Hematopoietic multipotent progenitor cell treated with erythropoietin and hydrocortisone succinate and interleukin-3 and kit ligand, for 6 days (in vitro differentiated cells): ENCODE data around the gene MYZAP.
A peak's percentile ranks its signal among the peaks of the same experiment; 100 is the strongest.

Experiments used
- DNase-seq: peaks from one replicate; pipeline ENCODE4 v3.0.0-alpha.2; 2015

Gene MYZAP

GRCh38 chr15:57631386-57632110 is 39.8 kb downstream of the MYZAP start:
- DNase-seq: no peak

GRCh38 chr15:57634290-57634689 is 42.6 kb downstream of the MYZAP start:
- no peak for DNase-seq

GRCh38 chr15:57635300-57635909 is 43.7 kb downstream of the MYZAP start:
- no peak for DNase-seq

- no peak for DNase-seq
Measured at GRCh38 chr15:57637846-57638245, 46.1 kb downstream of the MYZAP start.

GRCh38 chr15:57639306-57639705 is 47.6 kb downstream of the MYZAP start:
- DNase-seq: no peak

- peak; percentile 55 for DNase-seq
Measured at GRCh38 chr15:57640930-57641682, 49.4 kb downstream of the MYZAP start.

GRCh38 chr15:57643826-57644225 is 52.1 kb downstream of the MYZAP start:
- DNase-seq: no peak

GRCh38 chr15:57646087-57646486 is 54.4 kb downstream of the MYZAP start:
- no peak for DNase-seq

GRCh38 chr15:57647071-57647790 is 55.5 kb downstream of the MYZAP start:
- no peak for DNase-seq

- DNase-seq: no peak
Measured at GRCh38 chr15:57647791-57648130, 56.1 kb downstream of the MYZAP start.

GRCh38 chr15:57649138-57649537 is 57.4 kb downstream of the MYZAP start:
- no peak for DNase-seq

GRCh38 chr15:57651445-57651844 is 59.7 kb downstream of the MYZAP start:
- DNase-seq: peak; percentile 9

GRCh38 chr15:57652481-57652880 is 60.8 kb downstream of the MYZAP start:
- no peak for DNase-seq

- DNase-seq: no peak
Measured at GRCh38 chr15:57654153-57654852, 62.6 kb downstream of the MYZAP start.

- no peak for DNase-seq
Measured at GRCh38 chr15:57655053-57655452, 63.3 kb downstream of the MYZAP start.

GRCh38 chr15:57655809-57656208 is 64.1 kb downstream of the MYZAP start:
- no peak for DNase-seq

- DNase-seq: no peak
Measured at GRCh38 chr15:57656434-57656833, 64.7 kb downstream of the MYZAP start.

- DNase-seq: no peak
Measured at GRCh38 chr15:57657619-57658018, 65.9 kb downstream of the MYZAP start.

- DNase-seq: no peak
Measured at GRCh38 chr15:57662091-57662744, 70.5 kb downstream of the MYZAP start.

- peak; percentile 8 for DNase-seq
Measured at GRCh38 chr15:57662802-57663201, 71.1 kb downstream of the MYZAP start.

- DNase-seq: no peak
Measured at GRCh38 chr15:57663262-57663661, 71.6 kb downstream of the MYZAP start.

- DNase-seq: no peak
Measured at GRCh38 chr15:57665194-57665593, 73.5 kb downstream of the MYZAP start.
